A204.1 (cell line): ENCODE data around the gene CLIP2.

Experiments
- FAIRE-seq: peaks from 2 replicates; lab custom pipeline; 2012; peaks lifted over from hg19 to GRCh38; lab: Jason Lieb, UNC

CLIP2 gene

GRCh38 chr7:74443543-74444247 lies 154.5 kb downstream of the CLIP2 start:
- no peak for FAIRE-seq

GRCh38 chr7:74449144-74449543 lies 159.9 kb downstream of the CLIP2 start:
- FAIRE-seq = no peak

- FAIRE-seq = no peak
Observed at GRCh38 chr7:74449809-74450397, 160.7 kb downstream of the CLIP2 start.

- FAIRE-seq = no peak
Observed at GRCh38 chr7:74452748-74453321, 163.6 kb downstream of the CLIP2 start.

GRCh38 chr7:74453322-74454011 lies 164.3 kb downstream of the CLIP2 start, which contains the start of gene GTF2IRD1:
Gene GTF2IRD1, plus strand, starts transcription at chr7:74453906. Its CDS starts 54,175 bp downstream, at chr7:74508081.
- no peak for FAIRE-seq

GRCh38 chr7:74454021-74454924 lies 165.1 kb downstream of the CLIP2 start:
- FAIRE-seq = no peak

- FAIRE-seq = no peak
Observed at GRCh38 chr7:74454925-74455288, 165.7 kb downstream of the CLIP2 start.

GRCh38 chr7:74455291-74455804 lies 166.1 kb downstream of the CLIP2 start:
- no peak for FAIRE-seq
